Memory B cell (primary cell): Measurements from ENCODE around the gene SLC50A1.

Experiments
- ATAC-seq: fragments of 150-1000 bp; cut with Tn5 transposase; 2 replicates; pipeline ENCODE4 v1.10.0; 2021; ENCODE audit warnings: low read depth, mild to moderate bottlenecking, moderate library complexity
- DNase-seq, 2 donors: peaks; one replicate each; pipeline ENCODE4 v3.0.0; 2022; ENCODE audit warnings: low spot score in 2 of 2
- H3K27ac Mint-ChIP-seq: one replicate; pipeline ENCODE4 v1.8.0; 2022; ENCODE audit warnings: mild to moderate bottlenecking, moderate library complexity, mixed read lengths
- H3K27me3 Mint-ChIP-seq: one replicate; pipeline ENCODE4 v1.8.0; 2022; ENCODE audit warnings: mixed read lengths
- H3K36me3 Mint-ChIP-seq: one replicate; pipeline ENCODE4 v1.8.0; 2022; ENCODE audit warnings: mild to moderate bottlenecking, mixed read lengths
- H3K4me1 Mint-ChIP-seq: one replicate; pipeline ENCODE4 v1.8.0; 2022; ENCODE audit warnings: mixed read lengths
- H3K4me3 Mint-ChIP-seq: one replicate; pipeline ENCODE4 v1.8.0; 2022; ENCODE audit warnings: mild to moderate bottlenecking, moderate library complexity, mixed read lengths
- H3K9me3 Mint-ChIP-seq: one replicate; pipeline ENCODE4 v1.8.0; 2022; ENCODE audit warnings: mixed read lengths

The SLC50A1 gene

GRCh38 chr1:155174324-155175280, 39.0 kb downstream of the SLC50A1 start:
- Mint-ChIP-seq H3K27ac (peak overlapping the region; percentile 97), H3K27me3 (no peaks in the 10 kb centered on the region), H3K36me3 (peaks cover 6% of the 10 kb centered on the region), H3K4me3 (peak overlapping the region; percentile 100), H3K4me1 (peaks cover 32% of the 10 kb centered on the region), H3K9me3 (no peaks in the 10 kb centered on the region)
- no peak for DNase-seq
- no peak for ATAC-seq

GRCh38 chr1:155175281-155175926, 39.8 kb downstream of the SLC50A1 start:
- ATAC-seq (no peak), DNase-seq (no peak)
- peaks cover 3% of the 10 kb centered on the region for H3K36me3 Mint-ChIP-seq
- no peak overlapping the region for H3K4me3 Mint-ChIP-seq
- H3K4me1 Mint-ChIP-seq: peaks cover 32% of the 10 kb centered on the region
- H3K27ac Mint-ChIP-seq: no peak overlapping the region
- no peaks in the 10 kb centered on the region for H3K27me3 Mint-ChIP-seq
- no peaks in the 10 kb centered on the region for H3K9me3 Mint-ChIP-seq

GRCh38 chr1:155175927-155176371, 40.3 kb downstream of the SLC50A1 start:
- Mint-ChIP-seq H3K9me3 (no peaks in the 10 kb centered on the region), H3K36me3 (peaks cover 2% of the 10 kb centered on the region), H3K27ac (no peak overlapping the region), H3K4me3 (no peak overlapping the region), H3K27me3 (no peaks in the 10 kb centered on the region), H3K4me1 (peaks cover 32% of the 10 kb centered on the region)
- ATAC-seq: no peak
- no peak for DNase-seq

- Mint-ChIP-seq H3K4me1 (peaks cover 32% of the 10 kb centered on the region), H3K4me3 (peak overlapping the region; percentile 2), H3K36me3 (peaks cover 2% of the 10 kb centered on the region), H3K27ac (peak overlapping the region; percentile 8), H3K9me3 (no peaks in the 10 kb centered on the region), H3K27me3 (no peaks in the 10 kb centered on the region)
- peak; percentile 50 for ATAC-seq
- DNase-seq: peak; percentile 83 to 87
Observed at GRCh38 chr1:155176544-155177071, 41.0 kb downstream of the SLC50A1 start.

- no peaks in the 10 kb centered on the region for H3K27me3 Mint-ChIP-seq
- peaks cover 2% of the 10 kb centered on the region for H3K36me3 Mint-ChIP-seq
- DNase-seq (no peak), ATAC-seq (no peak)
- no peak overlapping the region for H3K27ac Mint-ChIP-seq
- no peaks in the 10 kb centered on the region for H3K9me3 Mint-ChIP-seq
- H3K4me3 Mint-ChIP-seq: no peak overlapping the region
- peaks cover 28% of the 10 kb centered on the region for H3K4me1 Mint-ChIP-seq
Observed at GRCh38 chr1:155177192-155177917, 41.7 kb downstream of the SLC50A1 start.

- Mint-ChIP-seq H3K36me3 (peaks cover 2% of the 10 kb centered on the region), H3K27ac (no peak overlapping the region), H3K4me3 (no peak overlapping the region), H3K4me1 (peaks cover 25% of the 10 kb centered on the region), H3K27me3 (no peaks in the 10 kb centered on the region), H3K9me3 (no peaks in the 10 kb centered on the region)
- no peak for DNase-seq
- ATAC-seq: no peak
Observed at GRCh38 chr1:155177918-155178281, 42.2 kb downstream of the SLC50A1 start.

- H3K9me3 Mint-ChIP-seq: no peaks in the 10 kb centered on the region
- no peak overlapping the region for H3K27ac Mint-ChIP-seq
- no peaks in the 10 kb centered on the region for H3K27me3 Mint-ChIP-seq
- peaks cover 2% of the 10 kb centered on the region for H3K36me3 Mint-ChIP-seq
- ATAC-seq (no peak), DNase-seq (no peak)
- H3K4me3 Mint-ChIP-seq: no peak overlapping the region
- peaks cover 26% of the 10 kb centered on the region for H3K4me1 Mint-ChIP-seq
Observed at GRCh38 chr1:155178441-155179111, 42.9 kb downstream of the SLC50A1 start.

GRCh38 chr1:155179112-155180031, 43.7 kb downstream of the SLC50A1 start:
- peaks cover 2% of the 10 kb centered on the region for H3K36me3 Mint-ChIP-seq
- no peak for ATAC-seq
- H3K27me3 Mint-ChIP-seq: no peaks in the 10 kb centered on the region
- DNase-seq: no peak
- H3K9me3 Mint-ChIP-seq: no peaks in the 10 kb centered on the region
- H3K27ac Mint-ChIP-seq: no peak overlapping the region
- H3K4me1 Mint-ChIP-seq: peaks cover 25% of the 10 kb centered on the region
- no peak overlapping the region for H3K4me3 Mint-ChIP-seq

- DNase-seq: no peak
- no peaks in the 10 kb centered on the region for H3K9me3 Mint-ChIP-seq
- ATAC-seq: no peak
- H3K27me3 Mint-ChIP-seq: no peaks in the 10 kb centered on the region
- no peak overlapping the region for H3K27ac Mint-ChIP-seq
- peaks cover 30% of the 10 kb centered on the region for H3K4me1 Mint-ChIP-seq
- H3K36me3 Mint-ChIP-seq: peaks cover 2% of the 10 kb centered on the region
- no peak overlapping the region for H3K4me3 Mint-ChIP-seq
Observed at GRCh38 chr1:155181371-155182051, 45.9 kb downstream of the SLC50A1 start.

GRCh38 chr1:155182052-155182550, 46.4 kb downstream of the SLC50A1 start:
- ATAC-seq: no peak
- H3K27me3 Mint-ChIP-seq: no peaks in the 10 kb centered on the region
- no peaks in the 10 kb centered on the region for H3K9me3 Mint-ChIP-seq
- peaks cover 2% of the 10 kb centered on the region for H3K36me3 Mint-ChIP-seq
- peaks cover 28% of the 10 kb centered on the region for H3K4me1 Mint-ChIP-seq
- DNase-seq: no peak
- H3K27ac Mint-ChIP-seq: no peak overlapping the region
- H3K4me3 Mint-ChIP-seq: no peak overlapping the region

- Mint-ChIP-seq H3K36me3 (peaks cover under 1% of the 10 kb centered on the region), H3K27me3 (no peaks in the 10 kb centered on the region), H3K9me3 (no peaks in the 10 kb centered on the region), H3K4me3 (no peak overlapping the region), H3K4me1 (peaks cover 34% of the 10 kb centered on the region), H3K27ac (no peak overlapping the region)
- DNase-seq: no peak
- ATAC-seq: no peak
Observed at GRCh38 chr1:155183775-155184221, 48.1 kb downstream of the SLC50A1 start.

GRCh38 chr1:155184351-155184811, 48.7 kb downstream of the SLC50A1 start:
- Mint-ChIP-seq H3K27me3 (no peaks in the 10 kb centered on the region), H3K4me1 (peaks cover 34% of the 10 kb centered on the region), H3K27ac (peak overlapping the region; percentile 65), H3K9me3 (no peaks in the 10 kb centered on the region), H3K36me3 (no peaks in the 10 kb centered on the region), H3K4me3 (peak overlapping the region; percentile 49)
- ATAC-seq (no peak), DNase-seq (no peak)
